Fibroblast of gingiva (primary cell): ENCODE measurements around the gene COL4A6.

Source experiments
- DNase-seq: peaks from one replicate; pipeline ENCODE4 v3.0.0-alpha.2; 2011; ENCODE audit warnings: low read depth

Gene COL4A6

DNA sequence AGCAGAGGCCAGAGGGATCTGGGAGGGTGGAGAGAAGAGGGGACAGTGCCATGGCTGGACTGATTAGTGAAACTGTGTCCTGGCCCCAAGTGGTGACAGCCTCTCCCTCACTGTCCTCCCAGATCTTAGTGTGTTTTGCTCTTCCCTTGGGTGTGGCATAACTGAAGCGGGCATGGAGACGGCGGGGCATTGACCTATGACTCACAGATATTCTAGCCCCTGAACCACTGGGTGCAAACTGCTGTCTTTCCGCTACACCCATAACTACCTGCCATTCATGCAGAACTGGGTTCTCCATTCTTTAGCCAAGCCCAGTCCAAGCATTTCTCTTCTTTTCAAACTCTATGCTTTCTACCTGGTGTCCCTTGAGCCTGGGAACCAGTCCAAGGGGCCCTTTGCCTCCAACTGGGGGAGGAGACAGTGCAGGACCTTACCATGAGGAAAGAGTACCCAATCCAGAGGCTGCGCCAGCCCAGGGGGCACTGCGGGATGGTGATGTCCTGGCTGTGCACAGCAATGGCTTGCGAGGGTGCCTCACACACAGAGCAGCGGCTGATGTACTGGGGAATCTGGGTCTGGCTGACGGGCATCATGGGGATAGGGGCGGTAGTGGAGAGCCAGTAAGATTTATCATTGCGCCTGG lies 279.1 kb downstream of the COL4A6 start:
- no peak for DNase-seq

GRCh38 chrX:108157628-108158027 lies 280.6 kb downstream of the COL4A6 start:
- no peak for DNase-seq

DNA sequence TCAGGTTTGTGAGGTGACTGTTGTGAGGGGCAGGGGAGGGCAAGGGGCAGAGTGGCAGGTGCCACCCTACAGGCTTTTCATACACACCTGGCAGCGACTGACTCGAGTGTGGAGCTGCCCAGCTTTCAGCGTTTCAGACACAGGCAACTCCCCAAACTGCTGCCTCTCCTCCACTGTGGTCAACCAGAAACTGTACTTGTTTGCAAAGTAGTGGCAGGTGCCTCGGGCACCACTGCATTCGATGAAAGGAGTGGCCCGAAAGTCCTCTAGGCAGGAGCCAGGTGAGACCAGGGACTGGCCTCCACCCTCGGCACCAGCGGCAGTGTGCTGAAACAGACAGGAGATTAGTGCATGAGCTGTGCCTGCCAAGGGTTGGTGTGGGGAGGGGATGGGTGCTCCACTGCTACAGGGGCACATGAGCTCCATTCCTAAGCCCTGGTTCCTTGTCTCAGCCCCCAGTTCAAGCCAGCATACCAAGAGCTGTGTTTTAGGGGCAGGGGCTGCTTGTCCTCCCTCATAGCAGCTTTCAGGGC lies 281.2 kb downstream of the COL4A6 start:
- no peak for DNase-seq

DNA sequence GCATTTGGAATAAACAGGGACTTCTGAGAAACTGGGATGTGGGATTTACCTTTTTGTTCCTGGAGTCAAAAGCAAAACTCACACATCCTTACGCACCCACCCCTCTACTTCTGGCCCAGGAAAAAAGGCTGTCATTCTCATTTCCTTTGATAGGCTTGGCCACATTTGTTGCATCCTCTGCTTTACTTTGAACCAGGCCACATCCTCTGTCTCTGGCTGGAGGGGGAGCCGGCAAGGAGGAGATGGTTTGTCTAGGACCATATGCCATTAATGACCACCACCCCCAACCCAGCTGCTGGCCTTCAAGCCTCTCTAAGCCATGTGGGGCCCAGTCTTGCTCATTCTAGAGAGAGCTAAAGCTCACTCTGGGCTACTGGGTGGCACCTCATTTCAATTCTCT lies 282.1 kb downstream of the COL4A6 start:
- DNase-seq: no peak

DNA sequence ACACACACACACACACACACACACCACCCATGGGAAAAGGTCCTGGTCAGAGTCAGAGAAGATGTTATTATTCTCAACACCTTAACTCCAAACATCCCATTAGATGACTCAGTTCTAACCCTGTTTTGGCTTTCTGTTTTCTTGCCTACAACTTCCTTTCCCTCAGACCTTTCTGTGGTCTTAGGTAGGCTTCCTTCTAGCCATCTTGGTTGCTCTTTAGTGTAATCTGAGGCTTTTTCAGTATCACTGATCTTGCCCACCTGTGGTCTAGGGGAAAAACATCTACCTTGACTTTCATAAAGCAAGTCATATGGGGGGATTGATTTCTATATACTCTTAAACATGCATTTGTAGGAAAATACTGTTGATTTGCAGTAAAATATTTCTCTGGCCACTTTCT lies 289.7 kb downstream of the COL4A6 start:
- no peak for DNase-seq

DNA sequence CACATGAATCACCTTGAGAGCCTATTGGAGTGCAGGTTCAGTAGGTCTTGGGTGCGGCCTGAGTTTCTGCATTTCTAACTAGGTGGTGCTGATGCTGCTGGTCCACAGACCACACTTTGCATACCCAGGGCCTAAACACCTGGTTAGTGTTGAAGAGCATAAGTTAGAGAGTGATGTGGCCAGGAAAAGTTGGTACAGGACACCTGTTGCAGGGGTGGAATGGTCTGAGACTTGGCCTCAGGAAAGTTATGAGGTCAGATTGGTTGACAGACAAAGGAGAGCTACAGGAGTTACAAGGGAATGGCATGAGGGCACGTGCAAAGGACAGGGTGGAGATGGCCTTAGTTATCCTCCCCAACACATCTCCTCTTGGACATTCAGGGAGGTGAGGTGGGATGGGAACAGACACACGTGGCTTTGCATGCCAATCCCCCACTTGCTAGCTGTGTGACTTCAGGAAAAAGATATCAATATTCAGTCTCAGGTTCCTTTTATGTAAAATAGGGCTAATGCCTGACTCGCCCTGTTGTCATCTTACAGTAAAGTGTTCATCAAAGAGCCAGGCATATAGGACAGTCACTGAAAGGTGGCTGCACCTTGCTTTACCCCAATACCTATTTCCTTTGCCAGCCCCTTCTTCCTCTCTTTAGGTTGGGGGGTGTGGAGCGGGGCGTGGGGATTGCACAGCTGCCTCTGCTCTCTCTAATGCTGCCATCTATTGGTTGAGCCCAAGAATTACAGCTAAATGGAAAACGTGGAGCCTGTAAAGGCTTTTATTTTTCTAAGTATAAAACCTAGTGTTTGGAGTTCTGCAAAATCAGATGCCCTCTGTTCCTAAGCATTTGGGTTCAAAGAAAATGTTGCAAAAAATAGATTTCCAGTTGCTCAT lies 299.2 kb downstream of the COL4A6 start:
- no peak for DNase-seq

- DNase-seq: no peak
Observed at GRCh38 chrX:108134724-108135123, 303.5 kb downstream of the COL4A6 start.

DNA sequence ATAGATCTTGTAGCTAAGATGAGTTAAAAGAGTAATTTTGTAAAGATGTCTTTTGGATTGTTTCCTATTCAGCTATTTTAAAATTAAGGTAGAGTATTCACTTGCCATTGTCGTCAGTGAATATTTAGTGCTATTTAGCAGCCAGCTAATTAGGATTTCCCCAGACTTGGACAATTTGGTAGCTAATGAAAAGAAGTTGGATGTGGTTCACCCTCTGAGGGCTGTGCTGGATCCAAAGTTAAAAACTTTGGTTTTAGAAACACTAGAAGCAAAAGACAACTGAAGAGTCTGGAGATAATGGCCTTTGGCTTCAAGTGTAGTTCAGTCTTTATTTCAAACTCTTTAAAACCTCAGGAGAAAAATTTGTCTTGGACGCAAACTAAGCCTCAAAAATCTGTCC lies 305.3 kb downstream of the COL4A6 start:
- DNase-seq: no peak

DNA sequence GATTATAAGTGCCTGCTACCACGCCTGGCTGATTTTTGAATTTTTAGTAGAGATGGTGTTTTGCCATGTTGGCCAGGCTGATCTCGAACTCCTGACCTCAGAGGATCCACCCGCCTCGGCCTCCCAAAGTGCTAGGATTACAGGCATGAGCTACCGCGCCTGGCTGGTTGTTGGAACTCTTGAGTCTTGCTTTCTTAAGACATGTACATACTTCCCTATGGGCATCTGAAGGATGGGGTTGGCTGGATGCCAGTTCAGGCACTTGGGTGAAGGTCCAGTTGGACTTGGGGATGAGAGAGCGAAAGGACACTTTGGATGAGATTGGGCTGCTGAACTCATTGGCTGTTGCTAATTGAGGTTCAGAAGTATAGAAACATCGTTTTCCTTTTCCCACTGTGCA lies 306.2 kb downstream of the COL4A6 start:
- DNase-seq: no peak

GRCh38 chrX:108131471-108131870 lies 306.8 kb downstream of the COL4A6 start:
- no peak for DNase-seq

DNA sequence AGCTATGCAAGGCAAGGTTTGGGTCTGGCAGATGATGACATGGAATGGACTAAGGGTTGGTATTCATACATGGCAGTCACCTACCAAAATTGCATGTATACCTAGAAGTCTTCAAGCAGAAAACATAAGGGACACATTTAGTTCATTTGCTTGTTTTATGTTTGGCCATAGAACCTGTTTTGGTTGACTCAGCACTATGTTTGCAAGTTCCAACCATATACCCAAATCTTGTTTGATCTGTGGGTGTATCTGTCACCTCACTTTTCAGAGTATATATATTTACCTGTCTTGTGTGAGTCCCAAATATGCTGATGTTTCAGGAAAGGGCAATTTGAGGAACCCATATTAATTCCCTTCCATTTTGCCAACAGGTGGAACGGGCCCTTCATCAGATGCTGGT lies 307.3 kb downstream of the COL4A6 start:
- DNase-seq: no peak

DNA sequence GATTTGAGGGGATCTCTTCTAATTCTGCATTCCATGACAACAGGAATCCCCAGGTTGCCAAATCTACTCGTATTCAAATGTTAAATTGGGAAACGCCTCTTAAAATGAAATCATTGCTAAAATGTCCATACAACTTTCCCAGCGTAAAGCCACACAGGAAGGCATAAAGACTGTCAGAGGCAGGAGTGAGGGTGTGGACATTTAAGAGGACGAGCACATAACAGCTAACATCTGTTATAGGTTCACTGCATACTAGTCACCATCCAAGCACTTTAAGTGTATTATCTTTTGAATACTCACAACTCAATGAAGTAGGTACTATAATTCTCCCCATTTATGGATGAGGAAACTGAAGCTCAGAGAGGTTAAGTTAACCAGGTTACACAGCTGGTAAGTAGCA lies 311.1 kb downstream of the COL4A6 start:
- no peak for DNase-seq

- DNase-seq: no peak
Observed at GRCh38 chrX:108126661-108127060, 311.6 kb downstream of the COL4A6 start.

- DNase-seq: no peak
Observed at GRCh38 chrX:108123591-108124366, 314.4 kb downstream of the COL4A6 start.

DNA sequence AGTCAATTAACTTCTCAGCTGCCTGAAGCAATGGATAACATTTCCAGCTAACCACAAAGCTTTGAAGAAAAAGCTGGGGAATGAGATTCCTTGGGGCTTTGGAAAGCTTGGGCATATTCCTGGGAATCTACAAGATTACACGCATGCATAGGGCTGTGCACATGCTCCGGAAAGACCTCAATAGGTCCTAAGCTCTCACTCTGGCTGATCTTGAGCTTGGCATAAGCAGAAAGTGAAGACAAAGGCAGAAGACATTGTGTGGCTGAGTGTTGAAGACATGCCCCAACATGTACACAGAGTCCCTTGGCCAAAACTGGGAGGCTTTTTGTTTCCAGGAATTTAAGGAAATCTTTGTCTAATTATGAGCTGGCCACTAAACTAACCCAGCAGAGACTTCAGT lies 315.5 kb downstream of the COL4A6 start:
- peak; percentile 29 for DNase-seq

- no peak for DNase-seq
Observed at GRCh38 chrX:108121291-108121690, 316.9 kb downstream of the COL4A6 start.

DNA sequence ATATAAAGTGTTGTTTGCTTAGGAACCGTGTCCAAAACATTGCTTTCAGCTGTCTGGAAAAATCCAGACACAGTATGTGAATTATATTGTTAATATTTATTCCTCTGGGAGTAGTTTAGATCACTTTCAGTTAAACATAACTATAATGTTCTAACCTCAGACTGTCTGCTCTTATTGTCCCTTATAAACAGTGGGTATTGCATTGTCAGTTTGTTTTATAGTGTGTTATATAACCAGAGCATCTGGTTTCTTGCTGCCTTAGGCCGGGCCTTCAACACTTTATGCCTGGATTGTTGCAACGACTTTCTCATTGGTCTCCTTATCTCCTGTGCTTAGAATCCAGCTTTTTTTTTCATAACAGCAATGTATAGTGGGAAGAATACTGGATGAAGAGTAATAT lies 320.2 kb downstream of the COL4A6 start:
- no peak for DNase-seq

GRCh38 chrX:108114541-108114940 lies 323.7 kb downstream of the COL4A6 start:
- no peak for DNase-seq
